ENCODE data around the gene ZDHHC11.

DNA sequence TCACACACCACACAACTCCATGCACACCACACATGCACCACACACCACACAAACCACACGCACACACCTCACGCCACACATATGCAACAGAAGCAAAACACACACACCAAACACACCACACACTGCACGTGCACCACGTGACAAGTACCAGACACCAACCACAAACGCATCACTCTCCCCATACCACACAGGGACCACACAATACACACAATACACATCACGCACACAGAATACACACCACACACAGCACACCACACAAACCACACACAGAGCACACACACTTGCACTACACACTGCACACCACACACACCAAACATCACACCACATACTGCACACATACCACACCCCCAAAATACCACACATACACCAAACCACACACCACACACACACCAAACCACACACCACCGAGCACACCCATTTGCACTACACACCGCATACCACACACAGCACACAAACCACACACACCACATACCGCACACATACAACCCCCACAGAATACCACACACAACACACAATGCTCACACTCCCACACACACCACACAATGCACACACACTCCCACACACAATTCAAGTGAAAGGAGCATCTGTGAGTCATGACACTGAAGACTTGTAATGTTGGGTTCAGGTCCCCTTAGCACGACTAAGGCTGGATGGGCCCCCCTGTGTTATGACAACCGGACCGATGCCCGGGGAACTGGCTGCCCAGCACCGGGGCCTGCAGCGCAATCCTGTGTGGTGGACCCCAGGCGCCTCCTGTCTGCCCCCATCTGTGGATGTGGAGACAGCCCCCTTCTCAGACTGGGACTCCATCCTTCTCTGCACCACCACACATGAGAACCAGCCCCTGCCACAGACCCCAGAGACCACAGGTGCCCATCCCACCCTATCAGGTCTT lies 6.0 kb upstream of the ZDHHC11 start:
- TF ChIP-seq, protein P1, sequence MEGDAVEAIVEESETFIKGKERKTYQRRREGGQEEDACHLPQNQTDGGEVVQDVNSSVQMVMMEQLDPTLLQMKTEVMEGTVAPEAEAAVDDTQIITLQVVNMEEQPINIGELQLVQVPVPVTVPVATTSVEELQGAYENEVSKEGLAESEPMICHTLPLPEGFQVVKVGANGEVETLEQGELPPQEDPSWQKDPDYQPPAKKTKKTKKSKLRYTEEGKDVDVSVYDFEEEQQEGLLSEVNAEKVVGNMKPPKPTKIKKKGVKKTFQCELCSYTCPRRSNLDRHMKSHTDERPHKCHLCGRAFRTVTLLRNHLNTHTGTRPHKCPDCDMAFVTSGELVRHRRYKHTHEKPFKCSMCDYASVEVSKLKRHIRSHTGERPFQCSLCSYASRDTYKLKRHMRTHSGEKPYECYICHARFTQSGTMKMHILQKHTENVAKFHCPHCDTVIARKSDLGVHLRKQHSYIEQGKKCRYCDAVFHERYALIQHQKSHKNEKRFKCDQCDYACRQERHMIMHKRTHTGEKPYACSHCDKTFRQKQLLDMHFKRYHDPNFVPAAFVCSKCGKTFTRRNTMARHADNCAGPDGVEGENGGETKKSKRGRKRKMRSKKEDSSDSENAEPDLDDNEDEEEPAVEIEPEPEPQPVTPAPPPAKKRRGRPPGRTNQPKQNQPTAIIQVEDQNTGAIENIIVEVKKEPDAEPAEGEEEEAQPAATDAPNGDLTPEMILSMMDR (optimal IDR thresholded peaks at IDR 0.05 in 1 of 3, IDR thresholded peaks at IDR 0.05 in 1 of 3, conservative IDR thresholded peaks at IDR 0.05 in 1 of 3; ENCODE audit: extremely low read depth in 1 of 3, insufficient read depth in 2 of 3, low read length in 3 of 3), result no peak
- TF ChIP-seq EZH2 (IDR thresholded peaks at IDR 0.05; ENCODE audit: low read length), result no peak

All from keratinocyte (primary cell).